WERI-Rb-1 (cell line): ENCODE results near the gene OR10A5.
"Not testable (repeated sequence)": the region's sequence is repeated elsewhere in the genome, so short reads cannot be mapped to it uniquely, and the experiment has no call there.

Experiments
- DNase-seq: peaks from one replicate; pipeline ENCODE4 v3.0.0-alpha.2; 2020
- H3K27ac ChIP-seq: fragments of 250-450 bp; sonication (Bioruptor Pico); 2 replicates; pipeline ENCODE4 v1.5.1; 2020; ENCODE audit warnings: mild to moderate bottlenecking, moderate library complexity
- H3K27me3 ChIP-seq: fragments of 250-450 bp; sonication (Bioruptor Pico); 2 replicates; pipeline ENCODE4 v1.5.1; 2021; ENCODE audit warnings: mild to moderate bottlenecking, low read depth, moderate library complexity; ENCODE audit not compliant: insufficient read depth, severe bottlenecking
- H3K36me3 ChIP-seq: fragments of 250-450 bp; sonication (Bioruptor Pico); 2 replicates; pipeline ENCODE4 v1.5.1; 2020; ENCODE audit warnings: mild to moderate bottlenecking, moderate library complexity
- H3K4me3 ChIP-seq: 2 replicates; pipeline ENCODE4 v1.5.1; 2011; ENCODE audit warnings: low read depth, mild to moderate bottlenecking, control low read depth, low read length
- H3K9me3 ChIP-seq: fragments of 250-450 bp; sonication (Bioruptor Pico); 2 replicates; pipeline ENCODE4 v1.5.1; 2021; ENCODE audit warnings: mild to moderate bottlenecking, moderate library complexity; ENCODE audit not compliant: severe bottlenecking
- TF ChIP-seq, protein P1 (sequence below): IDR thresholded peaks from 2 replicates; pipeline ENCODE4 v1.5.1; 2011; ENCODE audit warnings: low read depth, mild to moderate bottlenecking, control low read depth, inconsistent platforms, low read length

The OR10A5 gene

DNA sequence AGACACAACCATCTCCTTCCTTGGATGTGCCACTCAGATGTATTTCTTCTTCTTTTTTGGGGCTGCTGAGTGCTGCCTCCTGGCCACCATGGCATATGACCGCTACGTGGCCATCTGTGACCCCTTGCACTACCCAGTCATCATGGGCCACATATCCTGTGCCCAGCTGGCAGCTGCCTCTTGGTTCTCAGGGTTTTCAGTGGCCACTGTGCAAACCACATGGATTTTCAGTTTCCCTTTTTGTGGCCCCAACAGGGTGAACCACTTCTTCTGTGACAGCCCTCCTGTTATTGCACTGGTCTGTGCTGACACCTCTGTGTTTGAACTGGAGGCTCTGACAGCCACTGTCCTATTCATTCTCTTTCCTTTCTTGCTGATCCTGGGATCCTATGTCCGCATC, 31.4 kb downstream of the OR10A5 start:
- Histone ChIP-seq H3K9me3 (no peaks in the 10 kb centered on the region), H3K4me3 (no peak overlapping the region), H3K27ac (no peak overlapping the region), H3K27me3 (no peaks in the 10 kb centered on the region), H3K36me3 (no peaks in the 10 kb centered on the region)
- TF ChIP-seq, protein P1, sequence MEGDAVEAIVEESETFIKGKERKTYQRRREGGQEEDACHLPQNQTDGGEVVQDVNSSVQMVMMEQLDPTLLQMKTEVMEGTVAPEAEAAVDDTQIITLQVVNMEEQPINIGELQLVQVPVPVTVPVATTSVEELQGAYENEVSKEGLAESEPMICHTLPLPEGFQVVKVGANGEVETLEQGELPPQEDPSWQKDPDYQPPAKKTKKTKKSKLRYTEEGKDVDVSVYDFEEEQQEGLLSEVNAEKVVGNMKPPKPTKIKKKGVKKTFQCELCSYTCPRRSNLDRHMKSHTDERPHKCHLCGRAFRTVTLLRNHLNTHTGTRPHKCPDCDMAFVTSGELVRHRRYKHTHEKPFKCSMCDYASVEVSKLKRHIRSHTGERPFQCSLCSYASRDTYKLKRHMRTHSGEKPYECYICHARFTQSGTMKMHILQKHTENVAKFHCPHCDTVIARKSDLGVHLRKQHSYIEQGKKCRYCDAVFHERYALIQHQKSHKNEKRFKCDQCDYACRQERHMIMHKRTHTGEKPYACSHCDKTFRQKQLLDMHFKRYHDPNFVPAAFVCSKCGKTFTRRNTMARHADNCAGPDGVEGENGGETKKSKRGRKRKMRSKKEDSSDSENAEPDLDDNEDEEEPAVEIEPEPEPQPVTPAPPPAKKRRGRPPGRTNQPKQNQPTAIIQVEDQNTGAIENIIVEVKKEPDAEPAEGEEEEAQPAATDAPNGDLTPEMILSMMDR: no peak
- no peak for DNase-seq

GRCh38 chr11:6882751-6883150, 37.3 kb downstream of the OR10A5 start:
- H3K27me3 ChIP-seq: no peaks in the 10 kb centered on the region
- H3K27ac ChIP-seq: no peak overlapping the region
- no peak overlapping the region for H3K4me3 ChIP-seq
- TF ChIP-seq, protein P1: no peak
- no peaks in the 10 kb centered on the region for H3K36me3 ChIP-seq
- no peaks in the 10 kb centered on the region for H3K9me3 ChIP-seq
- no peak for DNase-seq

DNA sequence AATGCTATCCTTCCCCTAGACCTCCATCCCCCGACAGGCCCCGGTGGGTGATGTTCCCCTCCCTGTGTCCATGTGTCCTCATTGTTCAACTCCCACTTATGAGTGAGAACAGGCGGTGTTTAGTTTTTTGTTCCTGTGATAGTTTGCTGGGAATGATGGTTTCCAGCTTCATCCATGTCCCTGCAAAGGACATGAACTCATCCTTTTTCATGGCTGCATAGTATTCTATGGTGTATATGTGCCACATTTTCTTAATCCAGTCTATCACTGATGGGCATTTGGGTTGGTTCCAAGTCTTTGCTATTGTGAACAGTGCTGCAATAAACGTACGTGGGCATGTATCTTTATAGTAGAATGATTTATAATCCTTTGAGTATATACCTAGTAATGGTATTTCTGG, 42.2 kb downstream of the OR10A5 start:
- not testable (repeated sequence) for H3K27me3 ChIP-seq, H3K4me3 ChIP-seq, H3K36me3 ChIP-seq, DNase-seq, H3K27ac ChIP-seq, H3K9me3 ChIP-seq

DNA sequence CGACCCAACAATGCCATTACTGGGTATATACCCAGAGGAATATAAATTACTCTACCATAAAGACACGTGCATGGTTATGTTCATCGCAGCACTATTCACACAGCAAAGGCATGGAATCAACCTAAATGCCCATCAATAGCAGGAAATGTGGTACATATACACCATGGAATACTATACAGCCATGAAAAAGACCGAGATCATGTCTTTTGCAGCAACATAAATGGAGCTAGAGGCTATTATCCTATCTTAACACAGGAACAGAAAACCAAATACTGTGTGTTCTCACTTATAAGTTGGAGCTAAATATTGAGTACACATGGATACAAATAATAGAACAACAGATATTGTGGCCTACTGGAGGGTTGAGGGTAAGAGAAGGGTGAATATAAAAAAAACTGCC, 43.3 kb downstream of the OR10A5 start:
- H3K27ac ChIP-seq: no peak overlapping the region
- TF ChIP-seq, protein P1: no peak
- no peak overlapping the region for H3K4me3 ChIP-seq
- H3K36me3 ChIP-seq: no peaks in the 10 kb centered on the region
- no peaks in the 10 kb centered on the region for H3K27me3 ChIP-seq
- H3K9me3 ChIP-seq: no peaks in the 10 kb centered on the region
- DNase-seq: no peak

DNA sequence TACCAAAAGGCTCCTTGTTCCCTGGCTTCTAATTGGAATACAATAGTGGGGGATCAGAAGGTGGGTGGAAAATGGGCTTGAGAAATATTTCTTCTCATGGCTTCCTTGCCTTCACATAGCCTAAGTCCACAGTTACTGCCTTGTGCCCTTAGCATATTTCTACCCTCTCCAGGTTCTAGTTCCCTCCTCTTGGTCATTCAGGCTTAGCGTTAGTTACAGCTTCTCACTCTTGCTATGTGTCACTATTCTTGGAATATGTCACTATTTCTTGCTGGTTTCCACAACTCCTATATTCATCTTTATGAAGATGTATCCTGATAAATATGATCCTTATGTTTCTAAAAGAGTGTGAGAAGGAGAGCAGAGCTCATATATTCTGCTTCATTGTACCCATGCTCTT, 44.4 kb downstream of the OR10A5 start:
- H3K27ac ChIP-seq: no peak overlapping the region
- H3K4me3 ChIP-seq: no peak overlapping the region
- no peaks in the 10 kb centered on the region for H3K9me3 ChIP-seq
- no peak for DNase-seq
- H3K36me3 ChIP-seq: no peaks in the 10 kb centered on the region
- TF ChIP-seq, protein P1: no peak
- H3K27me3 ChIP-seq: no peaks in the 10 kb centered on the region

GRCh38 chr11:6892400-6892799, 46.9 kb downstream of the OR10A5 start, which contains the start of gene OR2D2:
TSS of gene OR2D2 (minus strand) at chr11:6892500. CDS start at chr11:6892500, 0 bp downstream.
- TF ChIP-seq, protein P1: no peak
- H3K27me3 ChIP-seq: no peaks in the 10 kb centered on the region
- H3K36me3 ChIP-seq: no peaks in the 10 kb centered on the region
- no peak within 1 kb of the TSS for H3K27ac ChIP-seq
- H3K4me3 ChIP-seq: no peak within 1 kb of the TSS
- no peaks in the 10 kb centered on the region for H3K9me3 ChIP-seq
- no peak for DNase-seq
